ENCODE measurements around the gene MMRN1.

The MMRN1 gene

GRCh38 chr4:89998469-89999011 is 103.9 kb downstream of the MMRN1 start:
- DNase-seq (ENCODE audit: low spot score), result no peak

- no peak for DNase-seq (ENCODE audit: low spot score)
These were observed 106.4 kb downstream of the MMRN1 start for GRCh38 chr4:90001023-90001422.

GRCh38 chr4:90002441-90003062 is 107.9 kb downstream of the MMRN1 start:
- no peak for DNase-seq (ENCODE audit: low spot score)

Data from hematopoietic multipotent progenitor cell treated with erythropoietin and hydrocortisone succinate and interleukin-3 and kit ligand, for 17 days (in vitro differentiated cells).